Activated CD8-positive, alpha-beta memory T cell treated with anti-CD3 and anti-CD28 coated beads for 4 hours (primary cell): ENCODE measurements around the gene NAA50.

Experiments used
- DNase-seq, 2 donors: peaks; one replicate each; pipeline ENCODE4 v3.0.0-alpha.2; 2020; ENCODE audit warnings: low read depth in 2 of 2

Gene NAA50

DNA sequence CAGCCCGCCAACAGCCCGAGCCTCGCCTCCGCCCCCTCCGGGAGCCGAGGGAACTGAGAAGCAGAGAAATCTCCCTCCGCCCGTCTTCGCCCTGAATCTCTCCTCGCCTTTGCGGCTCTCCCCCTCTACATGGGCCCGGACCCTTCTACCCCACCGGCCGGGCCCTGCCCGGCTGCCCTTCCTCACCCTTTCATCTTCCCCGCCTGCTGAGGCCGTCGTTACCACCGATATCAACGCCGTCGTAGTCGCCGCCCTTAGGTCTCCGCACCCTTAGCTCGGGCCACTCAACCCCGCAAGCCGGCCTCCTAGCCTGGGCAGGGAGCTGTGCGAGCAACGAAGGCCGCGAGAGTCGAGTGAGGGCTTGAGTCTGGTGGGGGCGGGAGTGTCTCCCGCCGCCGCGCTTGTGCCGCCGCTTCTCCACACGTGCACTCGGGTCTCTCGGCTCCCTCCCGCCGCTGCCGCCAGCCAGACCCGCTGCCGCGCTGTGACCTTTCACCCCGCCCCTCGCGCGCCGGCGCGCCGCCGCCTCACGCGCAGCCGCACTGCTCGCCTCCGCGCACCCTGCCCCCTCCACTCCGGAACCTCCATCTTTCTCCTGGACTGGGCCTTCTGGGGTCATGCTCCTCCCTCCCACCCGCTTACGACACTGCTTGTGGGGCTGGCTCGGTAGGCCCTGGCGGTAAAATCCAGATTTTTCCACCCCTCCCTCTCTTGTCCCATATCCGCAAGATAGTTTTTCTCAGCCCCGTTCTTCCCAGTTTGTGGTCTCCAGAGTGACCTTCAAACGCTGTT is at the start of gene NAA50:
NAA50 (minus strand) TSS at position 494 of the 792 bp plus-strand sequence; CDS start at position 194, 300 bp downstream.
- DNase-seq = peak; percentile 87 to 89

DNA sequence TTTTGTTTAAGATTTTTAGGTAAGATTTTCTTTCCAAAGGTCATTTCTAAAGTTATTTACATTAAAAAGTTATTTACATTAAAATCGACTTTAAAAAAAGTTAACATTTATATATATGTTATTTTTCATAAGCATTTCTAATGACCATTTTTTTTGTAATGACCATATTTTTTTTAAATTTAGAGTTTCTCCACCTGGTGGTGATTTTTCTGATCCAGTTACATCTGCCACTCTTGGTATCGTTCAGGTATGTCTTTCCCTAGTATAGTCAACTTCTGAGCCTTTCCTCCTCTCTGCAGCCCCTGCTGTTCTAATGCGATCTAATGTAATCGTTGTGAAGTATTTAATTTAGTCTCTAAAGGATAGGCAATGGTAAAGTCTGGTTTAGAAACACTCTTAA is 49.6 kb upstream of the NAA50 start:
- no peak for DNase-seq

DNA sequence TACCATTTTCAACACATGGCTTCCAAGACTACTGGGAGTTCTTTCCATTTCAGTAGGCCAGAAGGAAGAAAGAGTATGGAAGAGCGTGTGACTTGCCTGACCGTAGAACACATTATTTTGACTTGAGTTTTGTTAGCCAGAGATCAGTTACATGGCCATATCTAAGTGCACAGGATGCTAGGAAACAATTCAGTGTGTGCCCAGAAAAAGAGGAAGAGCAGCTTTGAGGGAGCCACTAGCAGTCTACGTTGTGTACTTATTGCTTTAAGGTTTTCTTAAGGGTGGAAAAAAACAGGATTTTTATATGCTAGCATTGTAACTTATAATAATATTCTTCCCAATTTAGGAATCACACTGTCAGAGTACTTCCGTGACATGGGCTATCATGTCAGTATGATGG is 48.5 kb upstream of the NAA50 start:
- no peak for DNase-seq

DNA sequence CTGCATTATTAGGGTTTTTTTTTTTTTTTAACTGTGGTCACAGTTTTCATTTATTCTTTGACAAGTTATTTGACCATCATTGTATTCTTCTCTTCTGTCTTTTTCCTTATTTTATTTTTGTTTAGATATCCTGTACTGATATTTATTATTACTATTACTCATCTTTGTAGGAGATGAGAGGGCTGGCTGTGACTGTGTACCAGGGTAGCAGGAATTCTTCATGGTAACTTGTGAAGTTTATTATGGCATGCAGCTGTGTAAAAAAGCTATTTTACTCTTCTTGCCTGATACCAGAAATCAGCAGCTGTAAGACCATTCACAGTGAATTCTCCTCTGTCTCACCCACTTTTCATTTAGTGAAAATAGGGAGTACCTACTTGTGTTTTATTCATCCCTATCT is 45.3 kb upstream of the NAA50 start:
- no peak for DNase-seq

DNA sequence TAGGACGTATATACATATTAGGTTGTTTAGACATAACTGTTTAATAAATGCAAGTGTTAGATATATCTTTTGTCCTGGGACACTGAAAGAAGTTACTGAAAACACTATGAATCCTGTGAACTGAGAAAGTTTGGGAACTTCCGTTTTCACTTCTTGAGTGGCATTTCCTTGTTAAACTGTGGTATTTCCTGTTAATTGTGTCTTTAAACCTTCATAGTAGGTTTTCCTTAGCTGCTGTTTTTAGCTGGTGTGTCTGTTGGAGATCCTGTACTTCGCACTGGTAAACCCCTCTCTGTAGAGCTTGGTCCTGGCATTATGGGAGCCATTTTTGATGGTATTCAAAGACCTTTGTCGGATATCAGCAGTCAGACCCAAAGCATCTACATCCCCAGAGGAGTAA is 37.9 kb upstream of the NAA50 start:
- no peak for DNase-seq

DNA sequence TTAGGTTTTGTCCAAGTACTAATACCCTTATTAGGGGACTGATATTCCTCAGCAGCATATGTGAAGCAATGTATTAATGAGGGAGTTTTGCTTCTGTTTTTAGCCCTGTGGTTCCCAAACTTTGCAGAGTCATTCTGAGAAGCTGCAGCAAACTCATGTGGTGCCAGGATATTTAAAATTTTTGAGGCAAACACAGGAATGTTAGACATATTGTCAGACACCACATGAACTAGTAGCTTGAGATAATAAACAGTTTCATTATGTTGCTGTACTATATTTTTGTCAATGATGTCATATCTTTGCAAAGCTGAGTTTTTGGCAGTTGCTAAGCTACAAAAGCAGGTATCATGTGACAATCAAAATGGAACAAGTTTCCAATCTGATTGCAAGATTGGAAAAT is 37.4 kb upstream of the NAA50 start:
- DNase-seq = no peak

DNA sequence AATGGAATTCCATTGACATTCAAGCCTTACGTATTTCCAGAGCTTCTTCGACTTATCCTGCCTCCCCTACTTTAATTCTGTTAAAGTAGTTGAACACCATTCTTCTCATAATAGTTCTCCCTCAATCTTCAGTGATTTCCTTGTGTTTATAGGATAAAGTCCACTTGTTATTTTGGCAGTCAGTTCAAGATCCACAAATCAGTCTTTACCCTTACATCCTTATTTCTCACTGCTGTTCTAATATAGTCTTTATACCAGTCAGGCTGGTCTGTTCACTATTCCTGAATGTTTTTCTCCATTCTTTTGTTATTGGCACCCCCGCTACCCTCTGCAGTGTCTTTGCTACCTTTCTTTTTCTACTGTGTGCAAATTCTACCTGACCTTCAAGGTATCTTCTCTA is 30.5 kb upstream of the NAA50 start:
- DNase-seq = no peak

DNA sequence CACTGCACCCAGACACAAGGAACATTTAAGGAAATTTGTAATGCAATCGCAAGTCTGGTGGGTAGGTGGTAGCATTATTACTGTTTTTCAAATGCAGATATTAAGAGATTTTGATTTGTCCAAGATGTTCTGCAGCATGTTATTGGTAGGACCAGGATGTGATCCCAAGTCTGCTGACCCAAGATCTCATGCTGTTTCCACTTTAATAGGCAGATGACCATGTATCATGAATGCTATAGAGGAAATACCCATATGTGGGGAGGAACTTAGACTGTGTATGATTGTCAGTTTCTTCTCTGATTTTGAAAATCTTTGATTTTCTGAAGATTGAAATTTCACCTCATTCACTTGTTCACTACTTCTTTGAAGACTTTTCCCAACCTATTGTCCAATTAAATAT is 29.5 kb upstream of the NAA50 start:
- no peak for DNase-seq

DNA sequence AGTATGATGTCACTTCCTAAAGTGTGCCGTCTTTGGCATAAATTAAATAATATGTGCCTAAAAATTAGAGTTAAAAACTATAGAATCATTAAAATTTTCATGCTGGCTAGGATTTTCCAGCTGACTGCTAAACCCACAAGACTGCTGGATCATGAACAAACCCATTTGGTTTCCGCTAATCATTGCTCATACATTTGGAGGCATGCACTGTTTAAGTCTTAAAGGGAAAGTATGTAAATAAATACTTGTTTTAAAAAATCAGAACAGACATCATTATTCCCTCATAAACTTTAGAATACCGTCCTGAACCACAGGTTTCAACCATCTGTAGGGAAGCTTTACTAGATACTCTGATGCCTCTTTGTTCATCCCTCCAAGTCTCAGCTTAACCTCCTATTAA is 27.3 kb upstream of the NAA50 start:
- DNase-seq = no peak

DNA sequence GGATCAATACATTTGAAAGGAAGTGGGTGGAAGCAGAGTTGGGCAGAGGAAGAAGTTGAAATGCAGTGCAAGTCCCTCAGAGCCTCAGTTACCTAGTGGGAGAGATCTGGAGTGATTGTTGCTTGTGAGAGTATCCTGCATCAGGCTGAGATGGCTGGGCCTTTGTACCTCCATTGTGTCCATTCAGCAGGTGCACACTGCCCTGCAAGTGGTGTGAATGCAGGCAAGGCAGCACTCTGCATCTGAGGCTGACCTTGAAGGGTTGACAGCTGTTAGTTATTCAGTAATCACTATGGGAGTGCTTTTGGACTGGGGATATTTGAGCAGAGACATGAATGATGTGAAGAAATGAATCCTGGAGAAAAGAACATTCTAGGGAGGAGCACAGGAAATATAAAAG is 25.9 kb upstream of the NAA50 start:
- DNase-seq = no peak

DNA sequence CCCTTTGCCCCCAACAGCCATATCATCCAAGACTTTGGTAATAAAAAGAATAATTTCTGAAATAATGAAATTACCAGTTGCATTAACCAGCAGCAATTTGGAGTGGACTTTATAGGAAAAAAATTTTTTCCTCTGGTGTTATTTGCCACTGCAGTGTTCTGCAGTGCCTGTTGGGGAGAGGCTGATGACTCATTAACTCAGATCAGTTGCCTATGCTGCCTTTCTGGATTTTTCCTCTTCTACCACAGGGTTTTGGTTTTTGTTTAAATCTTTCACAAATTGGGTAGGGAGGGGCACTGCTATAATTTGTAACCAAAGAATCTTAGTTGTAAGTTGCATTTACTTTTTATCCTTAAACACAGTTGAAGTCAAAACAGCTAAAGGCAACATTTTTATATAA is 23.5 kb upstream of the NAA50 start:
- no peak for DNase-seq

DNA sequence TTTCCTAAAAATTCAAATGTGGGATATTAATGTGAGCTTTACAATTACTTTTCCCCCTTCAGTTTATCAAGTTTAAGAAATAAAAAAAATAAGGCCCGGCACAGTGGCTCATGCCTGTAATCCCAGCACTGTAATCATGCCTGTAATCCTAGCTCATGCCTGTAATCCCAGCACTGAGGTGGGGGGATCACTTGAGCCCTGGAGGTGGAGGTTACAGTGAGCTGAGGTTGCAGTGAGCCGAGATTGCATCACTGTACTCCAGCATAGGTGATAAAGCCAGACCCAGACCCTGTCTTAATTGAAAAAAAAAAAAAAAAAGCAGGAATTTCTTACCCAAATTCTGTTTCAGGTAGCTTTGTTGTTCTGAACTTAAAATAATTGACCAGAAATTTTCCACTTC is 18.6 kb upstream of the NAA50 start:
- no peak for DNase-seq

DNA sequence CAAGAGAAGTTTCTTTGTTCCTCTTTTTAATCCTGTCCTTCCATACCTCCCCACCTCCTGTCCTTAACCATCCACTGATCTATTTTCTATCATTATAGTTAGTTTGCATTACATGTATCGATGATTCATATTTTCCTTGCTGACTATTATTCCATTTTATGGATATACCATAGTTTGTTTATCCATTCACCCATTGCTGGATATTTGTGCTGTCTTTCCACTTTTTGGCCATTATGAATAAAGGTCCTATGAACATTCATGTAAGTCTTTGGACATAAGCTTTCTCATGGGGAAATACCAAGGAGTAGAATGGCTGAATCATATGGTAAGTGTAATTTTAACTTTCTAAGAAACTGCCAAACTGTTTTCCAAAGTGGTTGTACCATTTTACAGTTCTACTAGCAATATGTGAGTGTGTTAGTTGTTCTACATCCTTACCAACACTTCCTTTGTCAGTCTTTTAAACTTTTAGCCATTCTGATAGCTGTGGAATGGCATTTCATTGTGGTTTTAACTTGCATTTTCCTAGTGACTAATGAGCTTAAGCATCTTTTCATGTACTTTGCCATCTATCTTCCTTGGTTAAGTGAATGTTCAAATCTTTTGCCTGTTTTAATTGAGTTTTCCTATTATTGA is 12.5 kb upstream of the NAA50 start:
- no peak for DNase-seq

DNA sequence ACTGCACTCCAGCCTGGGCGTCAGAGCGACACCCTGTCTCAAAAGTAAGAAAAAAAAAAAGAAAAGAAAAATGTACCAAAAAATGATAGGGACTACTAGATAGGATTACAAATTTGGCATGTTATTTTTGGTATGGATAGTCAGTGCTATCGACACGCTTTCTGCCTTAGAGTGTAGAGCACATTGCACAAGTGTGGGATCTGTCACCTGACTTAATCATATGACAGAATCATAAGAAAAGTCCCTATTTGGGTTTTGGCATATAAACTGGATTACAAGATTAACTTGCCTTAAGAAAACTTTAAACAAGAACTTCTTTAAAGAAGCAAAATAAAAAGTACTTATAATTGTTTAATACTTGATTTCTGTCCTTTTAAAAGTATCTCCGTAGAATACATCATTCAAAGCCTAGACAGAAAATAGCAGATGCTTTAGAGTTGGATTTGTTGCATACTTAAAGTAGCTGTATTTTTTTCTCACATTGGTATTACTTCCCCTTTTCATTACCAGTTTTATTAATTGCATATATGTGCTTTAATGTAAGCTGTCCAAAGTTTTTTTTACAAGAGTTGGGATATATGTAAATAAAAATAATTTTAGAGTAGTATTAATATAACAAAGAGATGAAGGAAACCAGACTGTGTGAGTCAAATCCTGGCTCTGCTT is 8.6 kb upstream of the NAA50 start:
- DNase-seq = no peak

DNA sequence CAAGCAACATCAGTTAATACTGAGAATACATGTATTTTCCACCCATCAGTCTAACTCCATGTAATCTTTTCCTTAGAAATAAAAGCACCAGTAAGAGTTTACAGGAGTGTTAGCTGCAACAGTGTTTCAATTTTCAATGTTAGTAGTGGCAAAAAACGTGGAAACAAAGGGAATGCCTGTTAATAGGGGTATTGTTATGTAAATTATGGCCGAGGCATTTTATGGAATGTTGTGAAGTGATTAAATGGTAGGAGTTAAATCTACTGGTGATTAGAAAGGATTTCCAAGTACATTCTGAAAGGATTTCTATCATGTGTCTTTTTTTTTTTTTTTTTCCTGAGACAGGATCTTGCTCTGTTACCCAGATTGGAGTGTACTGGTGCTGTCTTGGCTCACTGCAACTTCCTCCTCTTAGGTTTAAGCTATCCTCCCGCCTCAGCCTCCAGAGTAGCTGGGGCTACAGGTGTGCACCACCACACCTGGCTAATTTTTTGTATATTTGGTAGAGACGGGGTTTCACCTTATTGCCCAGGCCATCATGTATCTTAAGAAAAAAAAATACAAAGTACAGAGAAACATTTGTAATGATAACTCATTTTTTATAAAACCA is 7.4 kb upstream of the NAA50 start:
- DNase-seq = no peak

DNA sequence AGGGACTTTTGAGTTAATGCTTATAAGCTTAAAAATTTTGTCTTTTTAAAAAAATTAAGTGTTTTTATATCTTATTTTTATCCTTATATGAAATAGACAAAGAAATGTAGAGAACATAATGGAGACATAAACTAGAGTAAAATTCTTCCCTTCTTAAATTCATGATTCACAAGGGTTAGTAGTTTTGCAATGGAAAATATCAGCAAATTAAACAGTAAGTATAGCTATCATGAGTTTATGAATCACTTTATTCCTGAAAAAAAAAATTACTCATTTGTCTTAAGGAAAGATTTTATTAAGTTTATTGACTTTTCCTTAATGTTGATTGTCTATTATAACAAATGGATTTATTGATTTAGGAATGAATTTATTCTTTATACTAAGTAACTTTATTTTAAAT is 5.1 kb upstream of the NAA50 start:
- DNase-seq = no peak

DNA sequence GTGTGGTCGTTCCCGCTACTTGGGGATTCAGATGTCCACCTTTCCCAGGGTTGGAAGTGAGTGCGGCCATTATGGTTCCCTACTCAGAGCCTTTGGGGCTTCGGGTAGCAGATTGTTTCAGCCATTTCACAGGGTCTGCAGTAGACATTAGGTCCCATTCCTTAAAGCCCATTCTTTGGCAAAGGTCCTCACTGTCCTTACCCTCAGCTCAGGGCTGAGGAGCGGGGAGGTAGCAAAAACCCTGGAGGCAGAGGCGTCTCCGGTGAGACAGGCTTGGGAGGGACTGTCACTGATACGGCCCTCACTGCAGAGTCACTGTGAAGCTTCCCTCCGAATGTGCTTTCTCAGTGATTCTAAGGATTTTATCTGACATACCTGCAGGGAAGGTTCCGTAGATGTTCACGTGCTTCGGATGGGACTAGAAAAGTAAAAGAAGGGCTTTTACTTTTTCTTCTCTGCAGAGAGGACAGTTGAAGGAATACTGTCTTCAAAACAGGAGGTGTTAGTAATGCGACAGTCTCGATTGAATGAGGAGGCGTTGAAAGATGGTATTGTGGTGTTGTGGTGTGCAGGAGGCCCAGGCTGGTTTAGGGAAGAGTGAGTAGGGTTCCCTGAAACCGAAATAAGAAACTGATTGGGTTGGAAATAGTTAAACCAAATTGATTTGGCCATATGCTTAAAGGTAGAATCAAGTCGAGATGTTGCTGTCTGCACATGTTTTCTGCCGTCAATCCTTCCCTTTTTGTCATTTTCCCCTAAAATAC is 1.4 kb upstream of the NAA50 start:
- DNase-seq = no peak

DNA sequence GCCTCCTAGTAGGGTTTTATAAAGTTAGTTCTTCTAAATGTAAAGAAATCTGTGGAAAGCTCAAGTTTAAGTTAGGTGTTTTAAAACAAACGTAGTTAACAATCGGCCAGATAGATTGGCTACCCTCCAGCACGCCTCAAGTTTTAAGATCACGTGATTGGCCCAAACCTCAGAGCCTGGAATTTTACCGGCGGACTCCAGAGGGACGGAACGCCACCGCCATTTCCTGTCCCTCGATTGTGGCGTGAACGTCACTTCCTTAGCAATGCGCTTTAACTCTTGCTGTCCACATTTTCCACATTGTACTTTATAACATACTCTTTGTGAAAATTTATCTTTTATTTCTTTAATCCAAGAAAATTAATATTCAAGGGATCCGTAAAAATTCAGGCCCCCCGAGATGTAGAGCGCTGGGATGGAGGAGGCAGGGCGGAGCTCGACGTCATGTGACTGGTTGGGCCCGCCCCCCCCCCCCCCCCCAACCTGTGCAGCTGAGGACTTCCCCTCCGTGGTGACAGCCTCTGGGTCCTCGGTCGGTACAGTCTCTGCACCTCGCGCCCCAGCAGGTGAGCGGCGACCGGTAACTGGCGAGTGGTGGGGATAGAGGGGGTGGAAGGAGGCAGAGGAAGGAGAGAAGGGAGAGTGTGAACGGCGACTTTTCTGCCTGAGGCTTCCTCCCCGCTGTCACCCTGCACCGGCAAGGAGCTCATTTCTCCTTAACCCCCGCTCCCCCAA is 666 bp upstream of the NAA50 start, which contains the start of gene ATP6V1A:
ATP6V1A (plus strand) TSS at position 488 of the 735 bp plus-strand sequence. CDS start 31,719 bp downstream, outside the sequence.
- DNase-seq = peak; percentile 55 to 70

DNA sequence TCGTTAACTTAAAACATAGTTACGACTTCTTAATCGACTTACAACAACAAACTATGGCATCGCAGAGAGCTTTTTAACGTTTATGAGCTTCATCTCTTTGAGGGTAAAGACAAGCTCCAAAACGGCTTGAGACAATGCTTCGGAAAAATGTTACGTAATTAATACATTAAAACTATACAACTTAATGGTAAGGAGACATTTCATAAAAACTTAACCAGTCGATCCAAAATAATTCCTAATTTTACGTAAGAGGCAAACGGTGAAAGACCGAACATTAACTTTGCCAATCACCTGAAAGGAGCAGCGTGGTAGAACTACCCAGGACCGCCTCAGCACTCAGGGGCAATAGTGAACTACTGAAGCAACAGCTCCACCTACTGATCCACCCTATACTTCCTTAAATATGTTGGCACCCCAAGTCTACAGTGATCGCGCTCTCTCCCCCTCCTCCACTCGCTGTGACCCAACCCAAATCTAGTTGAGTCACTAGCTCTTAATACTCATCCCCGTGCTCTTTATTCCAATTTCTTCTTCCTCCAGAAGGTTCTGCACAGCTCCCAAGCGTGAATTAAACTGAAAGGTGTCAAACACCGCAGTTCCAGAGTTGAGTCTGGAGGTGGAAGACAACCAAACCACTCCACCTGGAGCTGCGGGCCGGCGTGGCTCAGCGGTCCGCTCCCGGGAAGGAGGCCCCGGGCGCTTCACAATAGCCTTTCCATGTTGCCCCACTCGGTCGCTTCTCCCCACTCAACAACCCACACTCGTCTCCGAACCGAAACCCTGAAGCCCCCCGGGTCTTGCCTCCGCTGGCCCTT is 901 bp downstream of the NAA50 start:
- peak; percentile 56 to 74 for DNase-seq

DNA sequence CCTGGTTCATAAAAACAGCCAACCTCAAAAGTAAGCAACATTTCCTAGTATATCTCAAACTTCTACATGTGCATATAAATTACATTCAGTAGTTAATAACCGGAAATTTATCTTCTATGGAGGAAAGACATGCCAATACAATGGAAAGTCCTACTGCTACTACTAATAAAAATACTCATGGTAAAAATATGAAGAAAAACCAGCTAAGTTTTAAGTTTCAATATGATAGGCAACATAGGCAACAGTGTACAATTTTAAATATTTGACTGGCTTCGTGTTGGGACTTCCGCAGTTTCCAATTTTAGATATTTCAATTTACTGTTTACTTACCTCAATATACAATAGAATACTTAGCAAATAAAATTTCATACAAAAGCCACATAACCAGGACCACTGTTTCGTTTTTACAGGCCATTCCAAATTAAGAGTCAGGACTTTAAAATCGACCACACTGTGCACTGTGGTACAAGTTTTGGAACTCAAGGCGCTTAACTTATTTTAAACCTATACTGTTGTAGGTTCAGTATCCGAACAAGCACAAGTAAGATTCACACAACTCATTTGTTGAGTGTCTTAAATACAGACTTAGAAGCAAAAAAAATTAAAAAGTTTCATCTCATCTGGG is 2.9 kb downstream of the NAA50 start:
- DNase-seq = no peak
